Smooth muscle cell (in vitro differentiated cells): Measurements from ENCODE around the gene SIRT4. TPM values are rescaled to one million over a fixed set of nuclear protein-coding genes. Genes with fewer than 3 reads are reported as not detected.

ENCODE experiments used
- DNase-seq: peaks from one replicate; lab custom pipeline; 2025; ENCODE audit not compliant: unreplicated experiment; lab: John Stamatoyannopoulos, UW
- H2AFZ ChIP-seq: fragments of 200-600 bp; sonication (generic); 2 replicates; pipeline ENCODE4 v1.6.0; 2016; ENCODE audit warnings: antibody characterized with exemption, low read depth, mild to moderate bottlenecking
- H3F3A ChIP-seq: fragments of 200-600 bp; sonication (generic); 2 replicates; pipeline ENCODE4 v1.6.0; 2017; ENCODE audit warnings: antibody characterized with exemption, low read depth
- H3K27ac ChIP-seq: fragments of 200-600 bp; sonication (generic); 2 replicates; pipeline ENCODE4 v1.5.1; 2016; ENCODE audit warnings: low read depth, mild to moderate bottlenecking
- H3K27me3 ChIP-seq: fragments of 200-600 bp; sonication (generic); 2 replicates; pipeline ENCODE4 v1.6.1; 2016; ENCODE audit warnings: low read depth, mild to moderate bottlenecking
- H3K36me3 ChIP-seq: fragments of 200-600 bp; sonication (generic); 2 replicates; pipeline ENCODE4 v1.5.1; 2016; ENCODE audit warnings: low read depth
- H3K4me1 ChIP-seq: fragments of 200-600 bp; sonication (generic); 2 replicates; pipeline ENCODE4 v1.5.1; 2016; ENCODE audit warnings: low read depth
- H3K4me2 ChIP-seq: fragments of 200-600 bp; sonication (generic); 2 replicates; pipeline ENCODE4 v1.6.0; 2016; ENCODE audit warnings: mild to moderate bottlenecking
- H3K4me3 ChIP-seq: fragments of 200-600 bp; sonication (generic); 2 replicates; pipeline ENCODE4 v1.5.1; 2016; ENCODE audit warnings: mild to moderate bottlenecking
- H3K79me2 ChIP-seq: fragments of 200-600 bp; sonication (generic); 2 replicates; pipeline ENCODE4 v1.6.0; 2016; ENCODE audit warnings: low read depth, mild to moderate bottlenecking
- H3K9ac ChIP-seq: fragments of 200-600 bp; sonication (generic); 2 replicates; pipeline ENCODE4 v1.6.0; 2016; ENCODE audit warnings: low read depth
- H3K9me3 ChIP-seq: fragments of 200-600 bp; sonication (generic); replicated peaks from 2 replicates; pipeline ENCODE4 v1.5.1; 2016; ENCODE audit warnings: low read depth
- H4K20me1 ChIP-seq: fragments of 200-600 bp; sonication (generic); 2 replicates; pipeline ENCODE4 v1.6.0; 2016; ENCODE audit warnings: low read depth
- CTCF ChIP-seq: fragments of 200-600 bp; sonication (generic); IDR thresholded peaks from 2 replicates; pipeline ENCODE4 v1.5.1; 2017; ENCODE audit warnings: borderline replicate concordance, mild to moderate bottlenecking, antibody characterized with exemption; ENCODE audit not compliant: insufficient read depth, poor library complexity, severe bottlenecking
- WGBS: methylation state at CpG from one replicate; pipeline ENCODE4 v1.1.7; 2016; ENCODE audit warnings: low lambda C conversion rate; 5-methylcytosine and 5-hydroxymethylcytosine counted together
- polyA plus RNA-seq: library from polyadenylated mRNA; unstranded; fragments of >200 nt; fragmentation: Nextera tagmentation; extraction: Ambion mirVana; gene quantifications from 2 replicates; pipeline ENCODE4 v1.2.1, GENCODE V29; 2016
- total RNA-seq: library from RNA; depleted of rRNA; stranded (reverse); fragments of >200 nt; gene quantifications from 2 replicates; pipeline ENCODE4 v1.2.3, GENCODE V29; 2014

SIRT4 gene
- total and polyA plus RNA-seq, 2 experiments from 2014 or later = 2.7 to 5.3 TPM

- Histone ChIP-seq H3F3A (peaks cover 9% of the 10 kb centered on the region), H3K4me1 (peaks cover 28% of the 10 kb centered on the region), H2AFZ (no peak overlapping the region), H4K20me1 (peaks cover 34% of the 10 kb centered on the region), H3K79me2 (peaks cover 40% of the 10 kb centered on the region), H3K27ac (no peak overlapping the region), H3K9me3 (no peaks in the 10 kb centered on the region), H3K4me2 (no peak overlapping the region), H3K9ac (no peak overlapping the region), H3K27me3 (no peaks in the 10 kb centered on the region), H3K36me3 (no peaks in the 10 kb centered on the region), H3K4me3 (no peak overlapping the region)
- DNase-seq = no peak
- WGBS = 86% methylated on average over 8 of the region's 8 CpGs
- TF ChIP-seq CTCF = no peak
Observed at GRCh38 chr12:120266180-120266870, 35.8 kb upstream of the SIRT4 start.

- H2AFZ ChIP-seq = no peak overlapping the region
- 70% methylated on average over 4 of the region's 4 CpGs for WGBS
Observed at GRCh38 chr12:120267736-120268135, 34.4 kb upstream of the SIRT4 start.

GRCh38 chr12:120276734-120277133 lies 25.4 kb upstream of the SIRT4 start:
- no peak for TF ChIP-seq CTCF
- no peak overlapping the region for H3K4me3 ChIP-seq
- no peaks in the 10 kb centered on the region for H3K36me3 ChIP-seq
- no peaks in the 10 kb centered on the region for H3K4me1 ChIP-seq
- H2AFZ ChIP-seq = no peak overlapping the region
- no peaks in the 10 kb centered on the region for H3F3A ChIP-seq
- H4K20me1 ChIP-seq = no peaks in the 10 kb centered on the region
- H3K4me2 ChIP-seq = no peak overlapping the region
- DNase-seq = no peak
- no peaks in the 10 kb centered on the region for H3K27me3 ChIP-seq
- no peaks in the 10 kb centered on the region for H3K9me3 ChIP-seq
- no peaks in the 10 kb centered on the region for H3K79me2 ChIP-seq
- WGBS = 93% methylated on average over 6 of the region's 6 CpGs
- no peak overlapping the region for H3K9ac ChIP-seq
- no peak overlapping the region for H3K27ac ChIP-seq

More at GRCh38 chr12:120267736-120268135, 34.4 kb upstream of the SIRT4 start:
- no peaks in the 10 kb centered on the region for H3K36me3 ChIP-seq
- H3K4me1 ChIP-seq = peaks cover 23% of the 10 kb centered on the region
- peaks cover 20% of the 10 kb centered on the region for H4K20me1 ChIP-seq
- H3K79me2 ChIP-seq = peaks cover 26% of the 10 kb centered on the region
- H3K9ac ChIP-seq = no peak overlapping the region
- no peak overlapping the region for H3K4me3 ChIP-seq
- H3K27ac ChIP-seq = no peak overlapping the region
- peaks cover 9% of the 10 kb centered on the region for H3F3A ChIP-seq
- TF ChIP-seq CTCF = no peak
- DNase-seq = no peak
- H3K9me3 ChIP-seq = no peaks in the 10 kb centered on the region
- H3K27me3 ChIP-seq = no peaks in the 10 kb centered on the region
- no peak overlapping the region for H3K4me2 ChIP-seq
